CD4-positive, alpha-beta memory T cell (primary cell): Measurements from ENCODE around the gene SEC14L5. TPM values are rescaled to one million over a fixed set of nuclear protein-coding genes. Genes with fewer than 3 reads are reported as not detected.

Source experiments
- CTCF ChIA-PET: fragments of 350-600 bp; sonication (Branson Sonifier 250); formaldehyde crosslinking; loops from one replicate; lab custom pipeline; 2021; ENCODE audit warnings: inconsistent platforms; ENCODE audit not compliant: partially characterized antibody; lab: Charles Lee
- POLR2A ChIA-PET: fragments of 350-600 bp; sonication (Branson Sonifier 250); formaldehyde crosslinking; loops from one replicate; lab custom pipeline; 2021; ENCODE audit not compliant: partially characterized antibody; lab: Charles Lee
- DNase-seq, 5 donors: peaks; one replicate each; pipeline versions ENCODE4 v3.0.0 to v3.0.0-alpha.2; 2020 to 2022; ENCODE audit warnings: mixed read lengths in 1 of 5
- H3K27ac ChIP-seq: one replicate; pipeline ENCODE4 v1.7.0; 2013; ENCODE audit warnings: low read depth, low read length
- H3K27me3 ChIP-seq: 2 replicates; pipeline ENCODE4 v1.7.0; 2013; ENCODE audit warnings: mild to moderate bottlenecking, low read length, moderate library complexity; ENCODE audit not compliant: insufficient read depth
- H3K36me3 ChIP-seq: 2 replicates; pipeline ENCODE4 v1.7.0; 2013; ENCODE audit warnings: mild to moderate bottlenecking, low read length, moderate library complexity; ENCODE audit not compliant: insufficient read depth
- H3K4me1 ChIP-seq: 2 replicates; pipeline ENCODE4 v1.7.0; 2013; ENCODE audit warnings: mild to moderate bottlenecking, low read length, moderate library complexity; ENCODE audit not compliant: insufficient read depth
- H3K4me3 ChIP-seq, 2 donors: one replicate each; pipeline ENCODE4 v1.7.0; 2013; ENCODE audit warnings: low read length in 2 of 2, mild to moderate bottlenecking in 1 of 2
- H3K9me3 ChIP-seq, 2 donors: one replicate each; pipeline ENCODE4 v1.7.0; 2013; ENCODE audit warnings: low read length in 2 of 2, control low read depth in 1 of 2; ENCODE audit not compliant: control insufficient read depth in 1 of 2
- H3K27ac Mint-ChIP-seq, 7 donors: one replicate each; pipeline ENCODE4 v1.8.0; 2020 to 2021; ENCODE audit warnings: mixed read lengths in 7 of 7, mild to moderate bottlenecking in 6 of 7, inconsistent platforms in 3 of 7, moderate library complexity in 3 of 7
- H3K27me3 Mint-ChIP-seq, 2 donors: one replicate each; pipeline ENCODE4 v1.8.0; 2020 to 2021; ENCODE audit warnings: mixed read lengths in 2 of 2
- H3K36me3 Mint-ChIP-seq, 2 donors: one replicate each; pipeline ENCODE4 v1.8.0; 2020 to 2021; ENCODE audit warnings: mixed read lengths in 2 of 2, inconsistent platforms in 1 of 2, mild to moderate bottlenecking in 1 of 2
- H3K4me1 Mint-ChIP-seq, 4 donors: one replicate each; pipeline ENCODE4 v1.8.0; 2020 to 2021; ENCODE audit warnings: mixed read lengths in 4 of 4, mild to moderate bottlenecking in 1 of 4
- H3K4me3 Mint-ChIP-seq, 8 donors: one replicate each; pipeline ENCODE4 v1.8.0; 2020 to 2021; ENCODE audit warnings: mixed read lengths in 8 of 8, mild to moderate bottlenecking in 7 of 8, moderate library complexity in 6 of 8, inconsistent platforms in 3 of 8
- H3K9me3 Mint-ChIP-seq, 8 donors: one replicate each; pipeline ENCODE4 v1.8.0; 2020 to 2021; ENCODE audit warnings: mixed read lengths in 8 of 8, mild to moderate bottlenecking in 5 of 8, inconsistent platforms in 3 of 8, moderate library complexity in 1 of 8
- intact Hi-C: fragments of 100-400 bp; cut with micrococcal nuclease; formaldehyde crosslinking; loops from one replicate; pipeline ENCODE4 v1.15.1; 2023
- polyA plus RNA-seq, 2 donors: library from polyadenylated mRNA; unstranded; fragments of 300-500 nt; fragmentation: Illumina TruSeq; gene quantifications; one replicate each; pipeline ENCODE4 v1.2.3, GENCODE V29; 2021
- total RNA-seq, 2 experiments: library from RNA; stranded (reverse); gene quantifications; one replicate each; pipeline ENCODE4 v1.2.3, GENCODE V29; 2021

SEC14L5 gene
- total and polyA plus RNA-seq, 4 experiments from 2014 or later, result not detected

DNA sequence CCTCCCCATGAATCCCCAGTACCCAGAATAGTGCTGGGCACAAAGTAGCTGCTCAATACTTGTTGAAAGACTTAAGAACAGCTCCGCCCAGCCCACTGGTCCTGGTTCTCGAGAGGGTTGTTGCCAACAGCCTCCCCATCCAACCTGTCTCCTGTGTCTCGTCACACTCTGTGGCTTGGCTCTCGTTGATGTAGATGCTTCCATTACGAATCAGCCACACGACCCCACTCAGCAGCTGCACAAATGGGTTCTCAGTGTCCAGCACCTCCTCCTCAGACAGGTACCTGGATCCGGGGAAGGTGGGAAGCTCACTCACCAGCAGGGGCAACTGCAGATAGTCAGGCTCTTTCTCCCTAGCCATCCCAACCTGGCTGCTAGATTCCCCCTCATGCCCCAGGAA lies 73.5 kb downstream of the SEC14L5 start:
- no peak overlapping the region for H3K27ac ChIP-seq
- no peaks in the 10 kb centered on the region for H3K9me3 Mint-ChIP-seq

GRCh38 chr16:5032748-5033167 lies 74.6 kb downstream of the SEC14L5 start:
- Mint-ChIP-seq H3K9me3 (no peaks in the 10 kb centered on the region), H3K4me1 (peaks cover 12 to 32% (median 15%) of the 10 kb centered on the region in 4 donors), H3K36me3 (peaks cover 5 to 20% of the 10 kb centered on the region in 2 donors), H3K27me3 (no peaks in the 10 kb centered on the region), H3K27ac (peak overlapping the region in 6 of 7 donors; percentile 19 to 87 (median 72)), H3K4me3 (peak overlapping the region; percentile 47 to 92 (median 78))
- Histone ChIP-seq H3K4me3 (peak overlapping the region; percentile 26 to 86), H3K9me3 (no peaks in the 10 kb centered on the region), H3K36me3 (peaks cover 10% of the 10 kb centered on the region), H3K4me1 (peaks cover 16% of the 10 kb centered on the region), H3K27ac (peak overlapping the region; percentile 50), H3K27me3 (no peaks in the 10 kb centered on the region)
- intact Hi-C loops, result loop anchor here (1.0 kb wide), 3 partner anchors 39 to 298 kb away; partner anchors contain the start of genes ALG1, ANKS3, DNAAF8 and EEF2KMT
- CTCF ChIA-PET, result no interaction called here
- no peak for DNase-seq
- POLR2A ChIA-PET, result interaction anchor here (2.1 to 2.6 kb wide), 2 partner anchors 39 to 65 kb away, joined by 10 to 22 read pairs; partner anchors contain the start of genes ALG1 and EEF2KMT

More for the DNA sequence above, 73.5 kb downstream of the SEC14L5 start:
- peaks cover 16% of the 10 kb centered on the region for H3K4me1 ChIP-seq
- Mint-ChIP-seq H3K27me3 (no peaks in the 10 kb centered on the region), H3K27ac (peak overlapping the region in 1 of 7 donors; percentile 44), H3K4me3 (peak overlapping the region in 6 of 8 donors; percentile 58 to 79 (median 68)), H3K4me1 (peaks cover 12 to 32% (median 15%) of the 10 kb centered on the region in 4 donors), H3K36me3 (peaks cover 8 to 24% of the 10 kb centered on the region in 2 donors)
- intact Hi-C loops, result no loop called here
- no peak overlapping the region for H3K4me3 ChIP-seq
- POLR2A ChIA-PET, result interaction anchor here (1.7 kb wide), 1 partner anchor 40 kb away, joined by 6 read pairs; the partner anchor contains the start of gene ALG1
- no peak for DNase-seq
- CTCF ChIA-PET, result no interaction called here
- no peaks in the 10 kb centered on the region for H3K27me3 ChIP-seq
- peaks cover 10% of the 10 kb centered on the region for H3K36me3 ChIP-seq
- no peaks in the 10 kb centered on the region for H3K9me3 ChIP-seq

- Mint-ChIP-seq H3K27ac (peak within 1 kb of the TSS; percentile 88 to 96 (median 91)), H3K36me3 (peaks cover 5 to 18% of the 10 kb centered on the region in 2 donors), H3K4me3 (peak within 1 kb of the TSS; percentile 85 to 93 (median 90)), H3K9me3 (no peaks in the 10 kb centered on the region), H3K27me3 (no peaks in the 10 kb centered on the region), H3K4me1 (peaks cover 12 to 32% (median 15%) of the 10 kb centered on the region in 4 donors)
- peak within 1 kb of the TSS; percentile 50 for H3K27ac ChIP-seq
- peak within 1 kb of the TSS; percentile 26 to 86 for H3K4me3 ChIP-seq
- no peaks in the 10 kb centered on the region for H3K27me3 ChIP-seq
- H3K4me1 ChIP-seq, result peaks cover 16% of the 10 kb centered on the region
- peak; percentile 86 to 88 (median 87) for DNase-seq
- ChIA-PET CTCF (interaction anchor here (1.0 to 1.5 kb wide), 2 partner anchors 23 to 42 kb away, joined by 3 to 4 read pairs; no protein-coding TSS in a partner anchor), POLR2A (interaction anchor here (0.7 to 2.6 kb wide), 8 partner anchors 9 to 340 kb away, joined by 3 to 22 read pairs (median 4); partner anchors contain the start of genes ALG1, ANKS3, DNAAF8 and EEF2KMT)
- H3K9me3 ChIP-seq, result no peaks in the 10 kb centered on the region
- peaks cover 10% of the 10 kb centered on the region for H3K36me3 ChIP-seq
- intact Hi-C loops, result loop anchor here (1.0 kb wide), 3 partner anchors 38 to 299 kb away; partner anchors contain the start of genes ALG1, ANKS3, DNAAF8 and EEF2KMT
These were observed 75.4 kb downstream of the SEC14L5 start, which contains the start of gene NAGPA for GRCh38 chr16:5033256-5034166. TSS of gene NAGPA (minus strand) at chr16:5033935. CDS start at chr16:5033914, 21 bp downstream.

GRCh38 chr16:5034167-5034523 lies 76.0 kb downstream of the SEC14L5 start:
- peak overlapping the region; percentile 85 to 93 (median 90) for H3K4me3 Mint-ChIP-seq
- no peaks in the 10 kb centered on the region for H3K27me3 Mint-ChIP-seq
- no peaks in the 10 kb centered on the region for H3K9me3 Mint-ChIP-seq
- H3K4me3 ChIP-seq, result peak overlapping the region; percentile 26 to 86
- H3K27ac ChIP-seq, result peak overlapping the region; percentile 50
- ChIA-PET CTCF (interaction anchor here (1.0 to 1.5 kb wide), 2 partner anchors 22 to 42 kb away, joined by 3 to 4 read pairs; no protein-coding TSS in a partner anchor), POLR2A (interaction anchor here (0.7 to 2.6 kb wide), 8 partner anchors 10 to 340 kb away, joined by 3 to 22 read pairs (median 4); partner anchors contain the start of genes ALG1, ANKS3, DNAAF8 and EEF2KMT)
- peaks cover 12 to 32% (median 15%) of the 10 kb centered on the region in 4 donors for H3K4me1 Mint-ChIP-seq
- no peaks in the 10 kb centered on the region for H3K9me3 ChIP-seq
- H3K36me3 Mint-ChIP-seq, result peaks cover 1 to 12% of the 10 kb centered on the region in 2 donors
- intact Hi-C loops, result no loop called here
- H3K36me3 ChIP-seq, result peaks cover 5% of the 10 kb centered on the region
- no peaks in the 10 kb centered on the region for H3K27me3 ChIP-seq
- H3K27ac Mint-ChIP-seq, result peak overlapping the region; percentile 88 to 96 (median 91)
- no peak for DNase-seq
- peaks cover 16% of the 10 kb centered on the region for H3K4me1 ChIP-seq

GRCh38 chr16:5035909-5036227 lies 77.7 kb downstream of the SEC14L5 start:
- intact Hi-C loops, result no loop called here
- POLR2A ChIA-PET, result no interaction called here
- Histone ChIP-seq H3K27me3 (no peaks in the 10 kb centered on the region), H3K27ac (no peak overlapping the region), H3K36me3 (no peaks in the 10 kb centered on the region), H3K9me3 (no peaks in the 10 kb centered on the region), H3K4me1 (peaks cover 16% of the 10 kb centered on the region), H3K4me3 (no peak overlapping the region)
- Mint-ChIP-seq H3K9me3 (no peaks in the 10 kb centered on the region), H3K4me1 (peaks cover 12 to 32% (median 15%) of the 10 kb centered on the region in 4 donors), H3K36me3 (peaks cover 0 to 9% of the 10 kb centered on the region in 2 donors), H3K27ac (peak overlapping the region in 2 of 7 donors; percentile 29 to 32), H3K4me3 (peak overlapping the region in 4 of 8 donors; percentile 20 to 38 (median 28)), H3K27me3 (no peaks in the 10 kb centered on the region)
- CTCF ChIA-PET, result no interaction called here
- DNase-seq, result no peak

DNA sequence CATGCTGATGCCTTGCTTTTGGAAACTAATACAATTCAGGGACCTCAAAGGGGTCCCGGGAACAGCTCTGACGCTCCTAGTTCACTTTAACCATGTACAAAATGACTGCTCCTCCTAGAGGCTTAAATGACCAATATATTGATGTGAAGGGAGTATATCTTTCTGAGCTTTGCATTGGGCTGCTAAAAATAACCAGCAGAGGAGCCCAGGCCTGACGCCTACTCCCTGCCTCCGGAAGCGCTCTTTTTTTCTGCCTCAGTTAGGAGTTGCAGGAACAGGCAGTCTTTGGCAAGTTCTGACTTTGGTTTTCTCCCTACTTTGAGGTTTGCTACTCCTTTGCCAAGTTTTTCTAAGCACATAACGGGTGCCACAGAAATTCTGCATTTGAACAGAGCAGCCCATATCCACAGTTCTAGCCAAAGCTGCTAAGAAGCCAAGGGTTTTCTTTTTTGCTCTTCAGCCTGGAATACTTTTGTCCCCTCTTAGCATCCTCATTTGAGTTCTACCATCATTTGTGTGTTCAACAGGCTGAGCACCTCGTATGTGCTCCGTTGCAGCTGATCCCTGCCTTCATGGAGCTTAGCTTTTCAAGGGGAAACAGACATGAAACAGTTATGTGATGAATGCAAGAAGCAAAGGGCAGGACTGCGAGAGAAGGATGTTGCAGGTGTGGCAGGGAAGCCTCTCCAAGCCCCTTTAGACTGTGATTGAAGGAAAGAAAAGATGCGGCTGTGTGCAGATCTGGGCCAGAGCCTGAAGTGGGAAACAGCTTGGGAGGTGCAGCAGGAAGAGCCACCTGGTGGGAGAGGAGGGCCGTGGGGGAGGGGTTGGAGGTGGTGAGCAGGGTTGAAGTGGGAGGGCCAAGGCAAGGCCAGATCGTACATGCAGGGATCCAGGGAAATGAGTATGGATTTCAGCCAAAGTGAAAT lies 78.4 kb downstream of the SEC14L5 start:
- H3K27me3 Mint-ChIP-seq, result no peaks in the 10 kb centered on the region
- CTCF ChIA-PET, result no interaction called here
- Histone ChIP-seq H3K27ac (no peak overlapping the region), H3K4me1 (peaks cover 16% of the 10 kb centered on the region), H3K4me3 (no peak overlapping the region), H3K27me3 (no peaks in the 10 kb centered on the region), H3K9me3 (no peaks in the 10 kb centered on the region), H3K36me3 (no peaks in the 10 kb centered on the region)
- POLR2A ChIA-PET, result no interaction called here
- DNase-seq, result no peak
- no peaks in the 10 kb centered on the region for H3K9me3 Mint-ChIP-seq
- H3K36me3 Mint-ChIP-seq, result peaks cover 0 to 7% of the 10 kb centered on the region in 2 donors
- intact Hi-C loops, result no loop called here
- H3K4me3 Mint-ChIP-seq, result no peak overlapping the region
- peaks cover 12 to 31% (median 15%) of the 10 kb centered on the region in 4 donors for H3K4me1 Mint-ChIP-seq
- H3K27ac Mint-ChIP-seq, result peak overlapping the region in 3 of 7 donors; percentile 22 to 66 (median 32)
